Activated CD8-positive, alpha-beta memory T cell treated with anti-CD3 and anti-CD28 coated beads for 36 hours (primary cell): ENCODE data around the gene GPRC5C. TPM values are rescaled to one million over a fixed set of nuclear protein-coding genes. Genes with fewer than 3 reads are reported as not detected.
"Not testable (repeated sequence)": the region's sequence is repeated elsewhere in the genome, so short reads cannot be mapped to it uniquely, and the experiment has no call there.

Experiments used
- CTCF ChIA-PET: fragments of 350-600 bp; sonication (Branson Sonifier 250); formaldehyde crosslinking; loops from one replicate; lab custom pipeline; 2021; ENCODE audit warnings: antibody characterized with exemption; lab: Charles Lee
- POLR2A ChIA-PET: fragments of 350-600 bp; sonication (Branson Sonifier 250); formaldehyde crosslinking; loops from one replicate; lab custom pipeline; 2021; ENCODE audit warnings: antibody characterized with exemption; lab: Charles Lee
- total RNA-seq, 2 experiments: library from RNA; stranded (reverse); gene quantifications; one replicate each; pipeline ENCODE4 v1.2.3, GENCODE V29; 2021

Gene GPRC5C
- total RNA-seq, 2 experiments from 2014 or later = 0.44 to 0.59 TPM

DNA sequence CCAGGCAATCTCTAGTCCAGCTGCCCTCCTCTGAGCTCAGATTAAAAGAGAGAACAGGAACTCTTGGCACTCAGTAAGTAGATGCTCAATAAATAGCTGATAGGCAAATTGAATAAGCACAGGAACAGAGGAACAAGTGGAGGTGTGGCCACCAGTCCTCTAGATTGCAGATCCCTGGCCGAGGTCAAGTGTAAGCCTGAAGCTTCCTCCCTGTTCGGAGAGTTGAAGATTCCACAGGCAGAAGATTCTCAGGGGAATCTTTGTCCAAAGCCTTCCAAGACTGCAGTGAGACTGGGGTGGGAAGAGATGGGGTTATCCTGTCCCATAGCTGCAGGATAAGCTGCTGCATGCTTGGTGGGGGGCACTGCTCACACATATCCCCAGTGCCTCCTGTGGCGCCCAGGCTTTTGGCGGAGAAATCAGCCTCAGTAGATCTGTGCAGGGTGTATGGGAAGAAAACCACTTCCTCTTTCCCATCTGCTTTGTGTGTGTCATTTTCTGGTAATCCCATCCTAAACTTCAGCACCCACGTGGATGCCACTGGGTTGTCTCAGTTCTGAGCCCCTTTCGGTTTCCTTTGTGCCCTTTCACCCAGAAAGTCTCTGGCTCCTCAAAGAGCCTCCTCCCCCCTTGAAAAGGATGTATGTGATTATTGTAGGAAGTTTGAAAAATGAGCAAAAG is 46.7 kb downstream of the GPRC5C start:
- POLR2A ChIA-PET = no interaction called here
- CTCF ChIA-PET = interaction anchor here (1.0 to 1.1 kb wide), 2 partner anchors 21 to 117 kb away, joined by 3 to 6 read pairs; partner anchors contain the start of gene BTBD17

- ChIA-PET CTCF (interaction anchor here (1.1 to 1.9 kb wide), 4 partner anchors 22 to 112 kb away, joined by 3 to 5 read pairs (median 4); no protein-coding TSS in a partner anchor), POLR2A (interaction anchor here (0.5 kb wide), 1 partner anchor 176 kb away, joined by 7 read pairs; no protein-coding TSS in a partner anchor)
Observed at GRCh38 chr17:74480290-74480689, 48.4 kb downstream of the GPRC5C start.

- ChIA-PET CTCF (interaction anchor here (0.8 to 2.4 kb wide), 4 partner anchors 25 to 113 kb away, joined by 3 to 6 read pairs (median 3); no protein-coding TSS in a partner anchor), POLR2A (no interaction called here)
Observed at GRCh38 chr17:74481621-74482020, 49.7 kb downstream of the GPRC5C start.

DNA sequence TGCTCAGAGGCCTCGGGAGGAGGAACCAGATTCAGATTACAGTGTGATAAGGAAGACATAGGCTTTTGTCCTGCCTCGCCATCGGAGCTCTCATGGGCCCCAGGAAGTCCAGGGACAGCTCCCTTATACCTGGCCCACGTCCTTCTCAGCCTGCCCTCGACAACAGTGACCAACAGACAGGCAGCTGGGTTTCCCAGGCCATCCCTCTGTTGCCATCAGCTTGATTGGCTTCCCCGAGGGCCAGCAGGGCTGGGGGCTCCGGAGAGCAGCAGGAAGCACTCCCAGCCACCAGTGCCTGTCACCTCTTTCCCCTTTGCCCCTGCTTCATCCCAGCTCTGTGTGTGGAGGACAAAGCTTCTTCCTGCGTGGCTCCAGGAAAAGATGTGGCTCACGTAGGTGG is 52.2 kb downstream of the GPRC5C start:
- ChIA-PET POLR2A (no interaction called here), CTCF (interaction anchor here (1.7 kb wide), 1 partner anchor 19 kb away, joined by 4 read pairs; no protein-coding TSS in a partner anchor)

DNA sequence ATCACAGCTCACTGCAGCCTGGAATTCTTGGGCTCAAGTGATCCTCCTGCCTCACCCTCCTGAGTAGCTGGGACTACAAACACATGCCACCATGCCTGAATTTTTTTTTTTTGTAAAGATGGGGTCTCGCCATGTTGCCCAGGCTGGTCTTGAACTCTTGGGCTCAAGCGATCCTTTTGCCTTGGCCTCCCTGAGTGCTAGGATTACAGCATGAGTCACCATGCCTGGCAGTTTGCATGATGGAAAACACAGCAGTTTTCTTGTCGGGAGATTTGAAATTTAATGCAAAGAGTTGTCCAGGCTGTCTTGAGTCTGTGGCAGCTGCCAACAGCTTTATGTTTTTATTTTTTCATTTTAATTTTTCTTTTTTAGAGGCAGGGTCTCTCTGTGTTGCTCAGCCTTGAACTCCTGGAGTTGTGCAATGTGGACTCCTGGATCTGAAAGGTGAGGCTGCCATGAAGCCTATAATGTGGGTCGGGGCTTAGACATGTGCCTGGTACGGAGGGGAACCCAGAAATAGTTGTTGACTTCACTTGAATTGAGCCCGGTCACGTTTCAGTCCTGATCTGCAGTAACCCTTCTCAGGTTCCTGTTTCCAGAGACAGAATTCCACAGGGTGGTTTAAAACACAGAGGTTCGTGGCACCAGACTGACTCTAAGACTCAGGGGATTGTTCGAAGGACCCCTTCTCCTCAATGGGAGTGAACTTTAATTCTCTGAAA is 53.3 kb downstream of the GPRC5C start:
- ChIA-PET CTCF (interaction anchor here (1.7 kb wide), 1 partner anchor 17 kb away, joined by 4 read pairs; no protein-coding TSS in a partner anchor), POLR2A (no interaction called here)

GRCh38 chr17:74485841-74486240 is 54.0 kb downstream of the GPRC5C start:
- POLR2A ChIA-PET = no interaction called here
- CTCF ChIA-PET = no interaction called here

GRCh38 chr17:74488276-74488675 is 56.4 kb downstream of the GPRC5C start:
- POLR2A ChIA-PET = not testable (repeated sequence)
- CTCF ChIA-PET = interaction anchor here (3.9 kb wide), 1 partner anchor 108 kb away, joined by 13 read pairs; no protein-coding TSS in a partner anchor

DNA sequence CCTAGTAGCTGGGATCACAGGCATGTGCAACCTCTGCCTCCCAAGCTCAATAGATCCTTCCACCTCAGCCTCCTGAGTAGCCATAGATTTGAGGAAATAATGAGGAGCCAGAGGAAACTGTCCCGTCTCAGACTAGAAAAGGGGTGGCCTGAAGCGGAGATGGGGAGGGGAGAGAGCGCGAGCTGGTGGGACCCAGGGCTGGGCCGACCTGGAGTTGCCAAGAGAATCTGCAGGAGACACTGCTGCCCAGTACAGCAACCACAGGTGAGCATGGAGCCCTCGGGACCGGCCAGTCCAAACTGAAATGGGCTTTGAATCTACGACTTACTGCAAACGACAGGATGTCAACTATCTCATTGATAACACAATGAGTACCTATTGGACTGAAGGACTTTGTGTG is 58.8 kb downstream of the GPRC5C start:
- ChIA-PET CTCF (interaction anchor here (0.7 to 3.9 kb wide), 4 partner anchors 29 to 122 kb away, joined by 3 to 13 read pairs (median 6); no protein-coding TSS in a partner anchor), POLR2A (interaction anchor here (0.7 kb wide), 1 partner anchor 238 kb away, joined by 3 read pairs; no protein-coding TSS in a partner anchor)

GRCh38 chr17:74491626-74492025 is 59.7 kb downstream of the GPRC5C start:
- POLR2A ChIA-PET = no interaction called here
- CTCF ChIA-PET = interaction anchor here (0.8 to 2.6 kb wide), 5 partner anchors 34 to 123 kb away, joined by 3 to 20 read pairs (median 3); no protein-coding TSS in a partner anchor

- CTCF ChIA-PET = interaction anchor here (0.8 to 2.6 kb wide), 11 partner anchors 17 to 132 kb away, joined by 3 to 20 read pairs (median 3); partner anchors contain the start of genes BTBD17 and GPR142
- POLR2A ChIA-PET = no interaction called here
Observed at GRCh38 chr17:74493331-74493833, 61.5 kb downstream of the GPRC5C start.

Other genes with a start within 250 kb of the GPRC5C start
- gene RPL38, start 228.4 kb upstream of the GPRC5C start, total RNA-seq = 1,000 to 10,000 TPM; 1,434 to 1,464 TPM
- 10 to 100 TPM; 15.2 to 16.0 TPM for gene TTYH2, start 218.5 kb upstream of the GPRC5C start, total RNA-seq
- under 1 TPM; 0.36 to 0.70 TPM for gene DNAI2, start 157.9 kb upstream of the GPRC5C start, total RNA-seq
- under 1 TPM; 0.19 to 0.25 TPM for gene KIF19, start 105.9 kb upstream of the GPRC5C start, total RNA-seq
- gene BTBD17, start 70.2 kb upstream of the GPRC5C start, total RNA-seq = not detected
- gene GPR142, start 64.6 kb upstream of the GPRC5C start, total RNA-seq = not detected
- 1 to 10 TPM; 4.4 to 5.1 TPM for gene CD300A, start 34.5 kb downstream of the GPRC5C start, total RNA-seq
- gene CD300LB, start 99.4 kb downstream of the GPRC5C start, total RNA-seq = not detected
- not detected for gene CD300C, start 114.0 kb downstream of the GPRC5C start, total RNA-seq
- gene CD300H, start 135.4 kb downstream of the GPRC5C start, total RNA-seq = not detected
- gene CD300LD, start 160.2 kb downstream of the GPRC5C start, total RNA-seq = not detected
- gene CD300E, start 191.7 kb downstream of the GPRC5C start, total RNA-seq = not detected